GM23338 (cell line): ENCODE measurements around the gene SFSWAP. TPM values are rescaled to one million over a fixed set of nuclear protein-coding genes. Genes with fewer than 3 reads are reported as not detected.
"Not testable (repeated sequence)": the region's sequence is repeated elsewhere in the genome, so short reads cannot be mapped to it uniquely, and the experiment has no call there.

Source experiments
- ATAC-seq: fragments of 200-7000 bp; cut with Tn5 transposase; 3 replicates; pipeline ENCODE4 v1.9.1; 2020
- DNase-seq: peaks from one replicate; pipeline ENCODE4 v3.0.0-alpha.2; 2015; ENCODE audit warnings: low spot score
- H2AFZ ChIP-seq: fragments of 200-600 bp; sonication (generic); 2 replicates; pipeline ENCODE4 v1.8.0; 2016; ENCODE audit warnings: antibody characterized with exemption, mild to moderate bottlenecking, moderate library complexity
- H3F3A ChIP-seq: fragments of 200-600 bp; sonication (generic); replicated peaks from 2 replicates; pipeline ENCODE4 v1.8.0; 2017; ENCODE audit warnings: antibody characterized with exemption, mixed run types, low read depth
- H3K27ac ChIP-seq: fragments of 200-600 bp; sonication (generic); 2 replicates; pipeline ENCODE4 v1.6.1; 2016; ENCODE audit warnings: low read depth
- H3K27me3 ChIP-seq: fragments of 200-600 bp; sonication (generic); 2 replicates; pipeline ENCODE4 v1.8.0; 2016; ENCODE audit warnings: mild to moderate bottlenecking, mixed run types, moderate library complexity; ENCODE audit not compliant: insufficient read depth
- H3K36me3 ChIP-seq: fragments of 200-600 bp; sonication (generic); 2 replicates; pipeline ENCODE4 v1.8.0; 2016; ENCODE audit warnings: mild to moderate bottlenecking; ENCODE audit not compliant: insufficient read depth
- H3K4me1 ChIP-seq: fragments of 200-600 bp; sonication (generic); 2 replicates; pipeline ENCODE4 v1.8.0; 2016; ENCODE audit warnings: mild to moderate bottlenecking, moderate library complexity; ENCODE audit not compliant: insufficient read depth
- H3K4me2 ChIP-seq: fragments of 200-600 bp; sonication (generic); 2 replicates; pipeline ENCODE4 v1.7.1; 2017; ENCODE audit warnings: mixed run types
- H3K4me3 ChIP-seq: fragments of 200-600 bp; sonication (generic); 2 replicates; pipeline ENCODE4 v1.6.1; 2016; ENCODE audit warnings: mixed run types
- H3K79me2 ChIP-seq: fragments of 200-600 bp; sonication (generic); replicated peaks from 2 replicates; pipeline ENCODE4 v1.8.0; 2017; ENCODE audit warnings: mild to moderate bottlenecking; ENCODE audit not compliant: insufficient read depth
- H3K9me2 ChIP-seq: fragments of 200-600 bp; sonication (generic); 2 replicates; pipeline ENCODE4 v1.8.0; 2017; ENCODE audit not compliant: insufficient read depth
- H4K20me1 ChIP-seq: fragments of 200-600 bp; sonication (generic); replicated peaks from 2 replicates; pipeline ENCODE4 v1.8.0; 2017; ENCODE audit warnings: mild to moderate bottlenecking; ENCODE audit not compliant: insufficient read depth
- H3K27ac Mint-ChIP-seq: 2 replicates; pipeline ENCODE4 v1.8.0; 2020; ENCODE audit warnings: inconsistent platforms, mild to moderate bottlenecking, moderate library complexity, mixed read lengths
- H3K27me3 Mint-ChIP-seq: 3 replicates; pipeline ENCODE4 v1.8.0; 2022; ENCODE audit warnings: low read depth, mild to moderate bottlenecking, moderate library complexity, mixed read lengths, inconsistent platforms; ENCODE audit not compliant: insufficient read depth, poor library complexity
- H3K36me3 Mint-ChIP-seq: 3 replicates; pipeline ENCODE4 v1.8.0; 2021; ENCODE audit warnings: low read depth, mild to moderate bottlenecking, inconsistent platforms, moderate library complexity, mixed read lengths
- H3K4me1 Mint-ChIP-seq: 3 replicates; pipeline ENCODE4 v1.8.0; 2020; ENCODE audit warnings: mild to moderate bottlenecking, inconsistent platforms, mixed read lengths
- H3K4me3 Mint-ChIP-seq: 3 replicates; pipeline ENCODE4 v1.8.0; 2021; ENCODE audit warnings: moderate library complexity, mild to moderate bottlenecking, inconsistent platforms, mixed read lengths
- H3K9me3 Mint-ChIP-seq: 3 replicates; pipeline ENCODE4 v1.8.0; 2020; ENCODE audit warnings: moderate library complexity, mild to moderate bottlenecking, inconsistent platforms, mixed read lengths
- CREB1 ChIP-seq: fragments of 250-450 bp; sonication (Bioruptor Pico); IDR thresholded peaks from 2 replicates; pipeline ENCODE4 v1.5.0; 2020; ENCODE audit warnings: low read depth, mild to moderate bottlenecking, moderate library complexity
- EZH2phosphoT487 ChIP-seq: fragments of 200-600 bp; sonication (generic); IDR thresholded peaks from one replicate; pipeline ENCODE4 v1.8.1; 2018; ENCODE audit warnings: antibody characterized with exemption; ENCODE audit not compliant: unreplicated experiment
- JUNB ChIP-seq: IDR thresholded peaks from one replicate; pipeline ENCODE4 v1.6.1; 2016; ENCODE audit warnings: antibody characterized with exemption; ENCODE audit not compliant: unreplicated experiment
- NANOG ChIP-seq: IDR thresholded peaks from 2 replicates; pipeline ENCODE4 v1.6.1; 2016; ENCODE audit warnings: antibody characterized with exemption, borderline replicate concordance
- POLR2AphosphoS5 ChIP-seq: IDR thresholded peaks from 2 replicates; pipeline ENCODE4 v1.6.1; 2016; ENCODE audit warnings: antibody characterized with exemption, low read depth
- STAT1 ChIP-seq: IDR thresholded peaks from one replicate; pipeline ENCODE4 v1.6.1; 2016; ENCODE audit warnings: antibody characterized with exemption; ENCODE audit not compliant: unreplicated experiment
- ZNF114 ChIP-seq: fragments of 250-450 bp; sonication (Bioruptor Pico); IDR thresholded peaks from 2 replicates; pipeline ENCODE4 v1.5.0; 2020; ENCODE audit warnings: mild to moderate bottlenecking, moderate library complexity
- ZNF331 ChIP-seq: fragments of 250-450 bp; sonication (Bioruptor Pico); IDR thresholded peaks from 2 replicates; pipeline ENCODE4 v1.5.0; 2020; ENCODE audit warnings: low read depth, mild to moderate bottlenecking, moderate library complexity
- polyA plus RNA-seq: library from polyadenylated mRNA; unstranded; fragments of >200 nt; fragmentation: Nextera tagmentation; extraction: Ambion mirVana; gene quantifications from 2 replicates; pipeline ENCODE4 v1.2.1, GENCODE V29; 2016
- total RNA-seq: library from RNA; depleted of rRNA; stranded (reverse); fragments of >200 nt; shearing (Covaris generic); gene quantifications from 2 replicates; pipeline ENCODE4 v1.2.3, GENCODE V29; 2014
- TF ChIP-seq, protein P1 (sequence below), 2 experiments: fragments of 200-600 bp in 1 of 2; sonication (generic) in 1 of 2; conservative IDR thresholded peaks; 2 replicates each; pipeline versions ENCODE4 v1.5.1 to v1.6.1; 2016 to 2017; ENCODE audit warnings: antibody characterized with exemption in 2 of 2, low read depth in 2 of 2, mild to moderate bottlenecking in 2 of 2, moderate library complexity in 1 of 2
- TF ChIP-seq, protein P2 (sequence below): IDR thresholded peaks from one replicate; pipeline ENCODE4 v1.6.1; 2018; ENCODE audit warnings: antibody characterized with exemption; ENCODE audit not compliant: unreplicated experiment

SFSWAP gene
- total and polyA plus RNA-seq, 2 experiments from 2014 or later, result 41.0 to 49.8 TPM

DNA sequence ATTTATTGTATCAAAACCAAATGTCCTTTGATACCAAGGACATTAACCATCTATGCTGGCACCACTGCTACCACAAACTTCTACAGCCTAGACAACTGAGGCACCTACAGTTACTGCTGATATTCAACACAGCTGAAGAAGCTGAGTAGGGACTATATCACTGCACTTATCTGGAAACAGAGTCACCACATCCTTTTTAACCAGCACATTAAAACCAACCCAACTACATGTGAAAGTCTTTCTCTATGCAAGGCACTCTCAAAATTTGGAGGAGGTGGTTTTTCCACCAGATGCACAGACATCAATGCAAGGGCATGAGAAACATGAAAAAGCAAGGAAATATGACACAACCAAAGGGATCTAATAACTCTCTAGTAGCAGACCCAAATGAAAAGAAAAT is 7.7 kb upstream of the SFSWAP start:
- Mint-ChIP-seq H3K27ac (no peak overlapping the region), H3K27me3 (peaks cover 3% of the 10 kb centered on the region), H3K4me1 (no peaks in the 10 kb centered on the region), H3K9me3 (peaks cover 27% of the 10 kb centered on the region), H3K4me3 (no peak overlapping the region), H3K36me3 (peaks cover 3% of the 10 kb centered on the region; the same call in 2 of the 3 replicates)
- no peak overlapping the region for H3K4me3 ChIP-seq
- no peak for TF ChIP-seq JUNB
- H3K4me1 ChIP-seq, result no peaks in the 10 kb centered on the region
- no peak for ATAC-seq
- no peak overlapping the region for H3K4me2 ChIP-seq
- no peak overlapping the region for H3K27ac ChIP-seq
- no peak for DNase-seq
- no peaks in the 10 kb centered on the region for H3F3A ChIP-seq
- H3K36me3 ChIP-seq, result no peaks in the 10 kb centered on the region
- no peak overlapping the region for H2AFZ ChIP-seq
- H4K20me1 ChIP-seq, result no peaks in the 10 kb centered on the region
- H3K9me2 ChIP-seq, result 0 out of 2 replicates have a peak, but pooled peaks cover 4% of the 10 kb centered on the region
- H3K27me3 ChIP-seq, result no peaks in the 10 kb centered on the region
- no peaks in the 10 kb centered on the region for H3K79me2 ChIP-seq

DNA sequence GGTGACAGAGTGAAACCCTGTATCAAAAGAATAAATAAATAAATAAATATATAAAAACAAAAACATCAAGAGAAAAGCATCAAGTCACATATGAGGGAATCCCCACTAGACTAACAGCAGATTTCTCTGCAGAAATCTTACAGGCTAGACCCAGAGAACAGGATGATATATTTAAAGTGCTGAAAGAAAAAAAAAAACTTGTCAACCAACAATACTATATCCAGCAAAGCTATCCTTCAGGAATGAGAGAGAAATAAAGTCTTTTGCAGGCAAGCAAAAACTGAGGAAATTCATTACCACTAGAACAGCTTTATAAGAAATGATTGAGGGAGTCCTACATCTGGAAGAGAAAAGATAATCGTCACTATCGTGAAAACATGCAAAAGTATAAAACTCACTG is 6.4 kb upstream of the SFSWAP start:
- Mint-ChIP-seq H3K9me3 (peaks cover 27% of the 10 kb centered on the region), H3K4me3 (no peak overlapping the region), H3K27ac (no peak overlapping the region), H3K4me1 (no peaks in the 10 kb centered on the region), H3K36me3 (peaks cover 3% of the 10 kb centered on the region; the same call in 2 of the 3 replicates), H3K27me3 (peaks cover under 1% of the 10 kb centered on the region)
- no peaks in the 10 kb centered on the region for H3K4me1 ChIP-seq
- H3K36me3 ChIP-seq, result no peaks in the 10 kb centered on the region
- H4K20me1 ChIP-seq, result no peaks in the 10 kb centered on the region
- H3K4me3 ChIP-seq, result no peak overlapping the region
- no peak overlapping the region for H3K27ac ChIP-seq
- no peak overlapping the region for H3K4me2 ChIP-seq
- DNase-seq, result no peak
- no peaks in the 10 kb centered on the region for H3K79me2 ChIP-seq
- no peak for TF ChIP-seq ZNF331 (CRISPR knock-in tag)
- no peaks in the 10 kb centered on the region for H3F3A ChIP-seq
- 0 out of 2 replicates have a peak, but pooled peaks cover 4% of the 10 kb centered on the region for H3K9me2 ChIP-seq
- ATAC-seq, result no peak
- H2AFZ ChIP-seq, result no peak overlapping the region
- no peaks in the 10 kb centered on the region for H3K27me3 ChIP-seq

DNA sequence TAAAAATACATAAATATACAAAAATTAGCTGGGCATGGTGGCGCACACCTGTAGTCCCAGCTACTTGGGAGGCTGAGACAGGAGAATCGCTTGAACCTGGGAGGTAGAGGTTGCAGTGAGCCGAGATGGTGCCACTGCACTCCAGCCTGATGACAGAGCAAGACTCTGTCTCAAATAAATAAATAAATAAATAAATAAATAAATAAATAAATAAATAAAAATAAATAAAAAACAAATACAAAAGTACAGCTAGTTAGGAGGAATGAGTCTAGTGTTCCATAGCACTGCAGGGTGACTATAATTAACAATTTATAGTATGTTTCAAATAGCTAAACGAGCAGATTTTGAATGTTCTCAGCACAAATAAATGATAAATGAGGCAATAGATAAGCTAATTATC is 4.2 kb upstream of the SFSWAP start:
- not testable (repeated sequence) for H3K4me1 Mint-ChIP-seq, H3K4me1 ChIP-seq, H3K36me3 Mint-ChIP-seq, H3K27ac Mint-ChIP-seq, H3K4me3 ChIP-seq, H3K79me2 ChIP-seq, H3K27me3 ChIP-seq, H2AFZ ChIP-seq, H3K36me3 ChIP-seq, H3K4me3 Mint-ChIP-seq, H3K9me2 ChIP-seq, H3K27me3 Mint-ChIP-seq, DNase-seq, H4K20me1 ChIP-seq, ATAC-seq, H3K27ac ChIP-seq, H3K4me2 ChIP-seq, H3F3A ChIP-seq
- peaks cover 24% of the 10 kb centered on the region for H3K9me3 Mint-ChIP-seq

DNA sequence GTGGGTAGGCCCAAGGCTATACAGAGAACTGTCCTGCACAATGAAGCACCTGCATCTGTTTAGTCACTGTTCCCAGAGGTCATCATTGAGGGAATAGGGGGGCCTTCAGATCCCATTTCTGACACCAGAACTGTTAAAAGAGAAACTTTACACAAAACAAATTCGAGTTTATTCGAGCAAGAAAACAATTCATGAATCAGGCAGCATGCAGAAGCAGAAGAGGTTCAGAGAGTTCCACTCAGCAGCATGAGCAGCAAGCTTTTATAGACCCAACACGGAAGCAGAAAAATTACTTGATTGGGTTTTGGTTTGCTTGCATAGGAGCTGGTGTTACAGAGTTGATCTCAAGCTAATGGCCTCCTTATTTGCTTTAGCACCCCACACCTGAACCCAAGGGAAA is 1.7 kb upstream of the SFSWAP start:
- Histone ChIP-seq H3K36me3 (peaks cover 7% of the 10 kb centered on the region; the same call in 1 of the 2 replicates), H3K9me2 (no peaks in the 10 kb centered on the region), H3K27ac (no peak overlapping the region), H3K79me2 (peaks cover 34% of the 10 kb centered on the region), H3F3A (no peaks in the 10 kb centered on the region), H2AFZ (no peak overlapping the region), H3K27me3 (no peaks in the 10 kb centered on the region), H3K4me3 (no peak overlapping the region), H3K4me1 (peaks cover 4% of the 10 kb centered on the region; the same call in 1 of the 2 replicates), H3K4me2 (no peak overlapping the region), H4K20me1 (peaks cover 9% of the 10 kb centered on the region)
- H3K27me3 Mint-ChIP-seq, result peaks cover 12% of the 10 kb centered on the region
- H3K4me1 Mint-ChIP-seq, result peaks cover 17% of the 10 kb centered on the region
- peaks cover 15% of the 10 kb centered on the region for H3K36me3 Mint-ChIP-seq
- no peak overlapping the region for H3K27ac Mint-ChIP-seq
- no peak for ATAC-seq
- H3K9me3 Mint-ChIP-seq, result peaks cover 16% of the 10 kb centered on the region
- H3K4me3 Mint-ChIP-seq, result peak overlapping the region; percentile 88
- DNase-seq, result no peak
- no peak for TF ChIP-seq JUNB
- TF ChIP-seq NANOG, result no peak
- TF ChIP-seq ZNF114 (CRISPR knock-in tag), result no peak
- TF ChIP-seq STAT1, result no peak
- no peak for TF ChIP-seq CREB1 (CRISPR knock-in tag)
- no peak for TF ChIP-seq ZNF331 (CRISPR knock-in tag)
- no peak for TF ChIP-seq EZH2phosphoT487
- TF ChIP-seq POLR2AphosphoS5, result no peak
- TF ChIP-seq, protein P1, sequence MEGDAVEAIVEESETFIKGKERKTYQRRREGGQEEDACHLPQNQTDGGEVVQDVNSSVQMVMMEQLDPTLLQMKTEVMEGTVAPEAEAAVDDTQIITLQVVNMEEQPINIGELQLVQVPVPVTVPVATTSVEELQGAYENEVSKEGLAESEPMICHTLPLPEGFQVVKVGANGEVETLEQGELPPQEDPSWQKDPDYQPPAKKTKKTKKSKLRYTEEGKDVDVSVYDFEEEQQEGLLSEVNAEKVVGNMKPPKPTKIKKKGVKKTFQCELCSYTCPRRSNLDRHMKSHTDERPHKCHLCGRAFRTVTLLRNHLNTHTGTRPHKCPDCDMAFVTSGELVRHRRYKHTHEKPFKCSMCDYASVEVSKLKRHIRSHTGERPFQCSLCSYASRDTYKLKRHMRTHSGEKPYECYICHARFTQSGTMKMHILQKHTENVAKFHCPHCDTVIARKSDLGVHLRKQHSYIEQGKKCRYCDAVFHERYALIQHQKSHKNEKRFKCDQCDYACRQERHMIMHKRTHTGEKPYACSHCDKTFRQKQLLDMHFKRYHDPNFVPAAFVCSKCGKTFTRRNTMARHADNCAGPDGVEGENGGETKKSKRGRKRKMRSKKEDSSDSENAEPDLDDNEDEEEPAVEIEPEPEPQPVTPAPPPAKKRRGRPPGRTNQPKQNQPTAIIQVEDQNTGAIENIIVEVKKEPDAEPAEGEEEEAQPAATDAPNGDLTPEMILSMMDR (conservative IDR thresholded peaks at IDR 0.05; ENCODE audit: low read depth in 2 of 2), result no peak
- TF ChIP-seq, protein P2, sequence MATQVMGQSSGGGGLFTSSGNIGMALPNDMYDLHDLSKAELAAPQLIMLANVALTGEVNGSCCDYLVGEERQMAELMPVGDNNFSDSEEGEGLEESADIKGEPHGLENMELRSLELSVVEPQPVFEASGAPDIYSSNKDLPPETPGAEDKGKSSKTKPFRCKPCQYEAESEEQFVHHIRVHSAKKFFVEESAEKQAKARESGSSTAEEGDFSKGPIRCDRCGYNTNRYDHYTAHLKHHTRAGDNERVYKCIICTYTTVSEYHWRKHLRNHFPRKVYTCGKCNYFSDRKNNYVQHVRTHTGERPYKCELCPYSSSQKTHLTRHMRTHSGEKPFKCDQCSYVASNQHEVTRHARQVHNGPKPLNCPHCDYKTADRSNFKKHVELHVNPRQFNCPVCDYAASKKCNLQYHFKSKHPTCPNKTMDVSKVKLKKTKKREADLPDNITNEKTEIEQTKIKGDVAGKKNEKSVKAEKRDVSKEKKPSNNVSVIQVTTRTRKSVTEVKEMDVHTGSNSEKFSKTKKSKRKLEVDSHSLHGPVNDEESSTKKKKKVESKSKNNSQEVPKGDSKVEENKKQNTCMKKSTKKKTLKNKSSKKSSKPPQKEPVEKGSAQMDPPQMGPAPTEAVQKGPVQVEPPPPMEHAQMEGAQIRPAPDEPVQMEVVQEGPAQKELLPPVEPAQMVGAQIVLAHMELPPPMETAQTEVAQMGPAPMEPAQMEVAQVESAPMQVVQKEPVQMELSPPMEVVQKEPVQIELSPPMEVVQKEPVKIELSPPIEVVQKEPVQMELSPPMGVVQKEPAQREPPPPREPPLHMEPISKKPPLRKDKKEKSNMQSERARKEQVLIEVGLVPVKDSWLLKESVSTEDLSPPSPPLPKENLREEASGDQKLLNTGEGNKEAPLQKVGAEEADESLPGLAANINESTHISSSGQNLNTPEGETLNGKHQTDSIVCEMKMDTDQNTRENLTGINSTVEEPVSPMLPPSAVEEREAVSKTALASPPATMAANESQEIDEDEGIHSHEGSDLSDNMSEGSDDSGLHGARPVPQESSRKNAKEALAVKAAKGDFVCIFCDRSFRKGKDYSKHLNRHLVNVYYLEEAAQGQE, result no peak
